H9 (cell line): Measurements from ENCODE around the gene NFAM1. TPM values are rescaled to one million over a fixed set of nuclear protein-coding genes. Genes with fewer than 3 reads are reported as not detected.

Experiments
- DNase-seq: peaks from one replicate; pipeline ENCODE4 v3.0.0-alpha.2; 2017
- H2AFZ ChIP-seq: one replicate; pipeline ENCODE4 v1.6.1; 2013; ENCODE audit warnings: mild to moderate bottlenecking, low read length, control low read depth, moderate library complexity
- H2AK5ac ChIP-seq: 2 replicates; pipeline ENCODE4 v1.6.1; 2013; ENCODE audit warnings: low read length, control low read depth, mixed read lengths; ENCODE audit not compliant: insufficient read length
- H2BK120ac ChIP-seq: one replicate; pipeline ENCODE4 v1.6.1; 2013; ENCODE audit warnings: low read depth, mild to moderate bottlenecking, low read length, control low read depth, inconsistent platforms; ENCODE audit not compliant: poor library complexity, severe bottlenecking
- H2BK12ac ChIP-seq: 2 replicates; pipeline ENCODE4 v1.6.1; 2013; ENCODE audit warnings: low read length, control low read depth, mixed read lengths, low read depth; ENCODE audit not compliant: insufficient read length
- H2BK15ac ChIP-seq: 2 replicates; pipeline ENCODE4 v1.6.1; 2013; ENCODE audit warnings: low read depth, low read length, control low read depth
- H2BK20ac ChIP-seq: one replicate; pipeline ENCODE4 v1.6.1; 2013; ENCODE audit warnings: low read depth, mild to moderate bottlenecking, low read length, control low read depth, inconsistent platforms; ENCODE audit not compliant: poor library complexity, severe bottlenecking
- H2BK5ac ChIP-seq: 2 replicates; pipeline ENCODE4 v1.6.1; 2013; ENCODE audit warnings: low read length, control low read depth, mixed read lengths; ENCODE audit not compliant: insufficient read length
- H3K14ac ChIP-seq: 2 replicates; pipeline ENCODE4 v1.6.1; 2013; ENCODE audit warnings: low read length, control low read depth; ENCODE audit not compliant: insufficient read depth
- H3K18ac ChIP-seq: 2 replicates; pipeline ENCODE4 v1.6.1; 2013; ENCODE audit warnings: low read depth, mild to moderate bottlenecking, mixed read lengths, low read length, control low read depth; ENCODE audit not compliant: insufficient read length
- H3K23ac ChIP-seq: 2 replicates; pipeline ENCODE4 v1.6.1; 2013; ENCODE audit warnings: low read length, control low read depth, mixed read lengths, low read depth; ENCODE audit not compliant: insufficient read length
- H3K23me2 ChIP-seq: 2 replicates; pipeline ENCODE4 v1.6.1; 2013; ENCODE audit warnings: low read depth, mild to moderate bottlenecking, mixed read lengths, low read length, control low read depth; ENCODE audit not compliant: insufficient read length, poor library complexity, severe bottlenecking
- H3K27ac ChIP-seq: 2 replicates; pipeline ENCODE4 v1.5.1; 2013; ENCODE audit warnings: low read length, control low read depth, mixed read lengths, low read depth; ENCODE audit not compliant: insufficient read length
- H3K27me3 ChIP-seq: 2 replicates; pipeline ENCODE4 v1.6.1; 2013; ENCODE audit warnings: low read length, control low read depth, inconsistent platforms; ENCODE audit not compliant: insufficient read depth
- H3K4ac ChIP-seq: 2 replicates; pipeline ENCODE4 v1.6.1; 2013; ENCODE audit warnings: low read depth, mild to moderate bottlenecking, control low read depth, inconsistent platforms, low read length, moderate library complexity
- H3K4me1 ChIP-seq: 2 replicates; pipeline ENCODE4 v1.6.1; 2013; ENCODE audit warnings: low read length, control low read depth, inconsistent platforms; ENCODE audit not compliant: insufficient read depth
- H3K4me2 ChIP-seq: 2 replicates; pipeline ENCODE4 v1.6.1; 2013; ENCODE audit warnings: low read length, control low read depth, mixed read lengths; ENCODE audit not compliant: insufficient read length, insufficient read depth
- H3K56ac ChIP-seq: 2 replicates; pipeline ENCODE4 v1.6.1; 2013; ENCODE audit warnings: low read depth, mild to moderate bottlenecking, mixed read lengths, low read length, control low read depth; ENCODE audit not compliant: insufficient read length
- H3K79me1 ChIP-seq: 2 replicates; pipeline ENCODE4 v1.6.1; 2013; ENCODE audit warnings: low read depth, mild to moderate bottlenecking, moderate library complexity, low read length, control low read depth, inconsistent platforms; ENCODE audit not compliant: insufficient read depth, poor library complexity, severe bottlenecking
- H3K79me2 ChIP-seq: 2 replicates; pipeline ENCODE4 v1.6.1; 2013; ENCODE audit warnings: low read length, control low read depth, inconsistent platforms; ENCODE audit not compliant: insufficient read depth
- H3K9ac ChIP-seq: 2 replicates; pipeline ENCODE4 v1.6.1; 2013; ENCODE audit warnings: low read length, control low read depth, mixed read lengths; ENCODE audit not compliant: insufficient read length; ENCODE audit errors: extremely low read depth
- H3K9me3 ChIP-seq: one replicate; pipeline ENCODE4 v1.6.1; 2013; ENCODE audit warnings: low read depth, low read length, inconsistent platforms; ENCODE audit not compliant: control insufficient read depth
- H3T11ph ChIP-seq: one replicate; pipeline ENCODE4 v1.6.1; 2013; ENCODE audit warnings: mild to moderate bottlenecking, low read length, control low read depth, inconsistent platforms
- H4K20me1 ChIP-seq: one replicate; pipeline ENCODE4 v1.6.1; 2013; ENCODE audit not compliant: control insufficient read depth, insufficient read length, insufficient read depth
- H4K5ac ChIP-seq: 2 replicates; pipeline ENCODE4 v1.6.1; 2013; ENCODE audit warnings: low read depth, mild to moderate bottlenecking, mixed read lengths, low read length, control low read depth; ENCODE audit not compliant: insufficient read length
- H4K8ac ChIP-seq: replicated peaks from 2 replicates; pipeline ENCODE4 v1.6.1; 2013; ENCODE audit warnings: low read length, control low read depth, mixed read lengths, low read depth; ENCODE audit not compliant: insufficient read length
- H4K91ac ChIP-seq: 2 replicates; pipeline ENCODE4 v1.6.1; 2013; ENCODE audit warnings: low read depth, mild to moderate bottlenecking, moderate library complexity, mixed read lengths, low read length, control low read depth; ENCODE audit not compliant: insufficient read length
- H3K27ac Mint-ChIP-seq, 3 experiments: 2 replicates in 2 of 3; 3 replicates in 1 of 3; pipeline ENCODE4 v1.8.0; 2020 to 2021; ENCODE audit warnings: mixed read lengths in 3 of 3, mild to moderate bottlenecking in 1 of 3, moderate library complexity in 1 of 3
- H3K27me3 Mint-ChIP-seq: 2 replicates; pipeline ENCODE4 v1.8.0; 2021; ENCODE audit warnings: low read depth, mild to moderate bottlenecking, moderate library complexity, mixed read lengths
- H3K36me3 Mint-ChIP-seq, 3 experiments: 2 replicates in 2 of 3; 3 replicates in 1 of 3; pipeline ENCODE4 v1.8.0; 2020 to 2021; ENCODE audit warnings: low read depth in 3 of 3, mixed read lengths in 3 of 3; ENCODE audit not compliant: insufficient read depth in 1 of 3
- H3K4me1 Mint-ChIP-seq, 2 experiments: 2 replicates each; pipeline ENCODE4 v1.8.0; 2020; ENCODE audit warnings: mixed read lengths in 2 of 2
- H3K4me3 Mint-ChIP-seq, 2 experiments: 2 replicates in 1 of 2; 3 replicates in 1 of 2; pipeline ENCODE4 v1.8.0; 2020 to 2021; ENCODE audit warnings: mild to moderate bottlenecking in 2 of 2, mixed read lengths in 2 of 2, moderate library complexity in 1 of 2
- H3K9me3 Mint-ChIP-seq, 2 experiments: 2 replicates in 1 of 2; 3 replicates in 1 of 2; pipeline ENCODE4 v1.8.0; 2020; ENCODE audit warnings: mild to moderate bottlenecking in 2 of 2, mixed read lengths in 2 of 2, moderate library complexity in 1 of 2
- WGBS: extraction: QIAGEN DNeasy Blood & Tissue Kit; methylation state at CpG from one replicate; pipeline ENCODE4 v1.1.7; 2013; ENCODE audit warnings: missing lambda C conversion rate, low lambda C conversion rate, mixed read lengths; ENCODE audit not compliant: insufficient read length; ENCODE audit errors: extremely low coverage; 5-methylcytosine and 5-hydroxymethylcytosine counted together
- total RNA-seq: library from RNA; stranded (reverse); gene quantifications from 2 replicates; pipeline ENCODE4 v1.2.1, GENCODE V29; 2021
- TF ChIP-seq, protein P1 (sequence below): fragments of 200-600 bp; sonication (generic); conservative IDR thresholded peaks from 3 replicates; pipeline ENCODE4 v1.8.0; 2021; ENCODE audit warnings: antibody characterized with exemption, mild to moderate bottlenecking

NFAM1 gene
- total RNA-seq, 1 experiment from 2014 or later = 0.68 TPM

DNA sequence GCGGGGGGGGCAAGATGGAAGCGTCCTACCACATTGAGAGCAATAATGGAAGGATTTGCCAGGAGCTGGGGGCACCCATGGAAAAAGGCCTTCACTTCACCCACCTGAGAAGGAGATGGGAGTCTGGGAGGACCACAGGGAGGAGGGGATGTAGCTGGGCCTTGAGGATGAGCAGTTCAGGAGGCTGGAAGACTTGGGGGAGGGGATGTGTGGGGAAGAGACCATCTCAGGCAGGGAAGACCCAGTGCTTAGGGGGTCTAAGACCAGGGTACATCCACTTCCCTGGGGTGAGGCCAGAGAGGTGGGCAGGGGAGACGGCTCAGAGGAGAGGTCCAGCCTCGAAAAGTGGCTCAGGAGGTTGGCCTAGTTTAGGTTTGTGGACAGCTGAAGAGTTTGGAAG is 90.4 kb downstream of the NFAM1 start:
- no peak overlapping the region for H3K23ac ChIP-seq
- no CpG with 5 or more reads among the region's 4 CpGs for WGBS
- Mint-ChIP-seq H3K4me3 (peak overlapping the region; percentile 59 to 65; a peak in 4 of 5 replicates), H3K4me1 (peaks cover 25 to 38% of the 10 kb centered on the region in 2 experiments), H3K9me3 (no peaks in the 10 kb centered on the region; a peak in 1 of 5 replicates), H3K27me3 (peaks cover 34% of the 10 kb centered on the region), H3K36me3 (no peaks in the 10 kb centered on the region), H3K27ac (peak overlapping the region in 1 of 3 experiments; percentile 63; a peak in 1 of 7 replicates)
- no peaks in the 10 kb centered on the region for H3K9me3 ChIP-seq
- no peak overlapping the region for H3K4ac ChIP-seq
- H3K79me2 ChIP-seq = no peaks in the 10 kb centered on the region; the same call in 1 of the 2 replicates
- no peak overlapping the region for H3K14ac ChIP-seq
- no peaks in the 10 kb centered on the region for H3K4me1 ChIP-seq
- no peak overlapping the region for H3T11ph ChIP-seq
- no peak overlapping the region for H4K91ac ChIP-seq
- no peak overlapping the region for H2AFZ ChIP-seq
- no peaks in the 10 kb centered on the region for H3K27me3 ChIP-seq
- no peak overlapping the region for H3K27ac ChIP-seq
- no peak overlapping the region for H4K8ac ChIP-seq
- no peak overlapping the region for H2BK12ac ChIP-seq
- H3K18ac ChIP-seq = no peak overlapping the region
- no peak overlapping the region for H3K9ac ChIP-seq
- peaks cover 6% of the 10 kb centered on the region for H3K23me2 ChIP-seq
- no peak overlapping the region for H3K56ac ChIP-seq
- no peak overlapping the region for H4K5ac ChIP-seq
- H2BK5ac ChIP-seq = no peak overlapping the region
- no peaks in the 10 kb centered on the region for H3K79me1 ChIP-seq
- DNase-seq = no peak
- no peak overlapping the region for H3K4me2 ChIP-seq
- H2BK15ac ChIP-seq = no peak overlapping the region
- H2AK5ac ChIP-seq = no peak overlapping the region
- H4K20me1 ChIP-seq = no peaks in the 10 kb centered on the region
- TF ChIP-seq, protein P1, sequence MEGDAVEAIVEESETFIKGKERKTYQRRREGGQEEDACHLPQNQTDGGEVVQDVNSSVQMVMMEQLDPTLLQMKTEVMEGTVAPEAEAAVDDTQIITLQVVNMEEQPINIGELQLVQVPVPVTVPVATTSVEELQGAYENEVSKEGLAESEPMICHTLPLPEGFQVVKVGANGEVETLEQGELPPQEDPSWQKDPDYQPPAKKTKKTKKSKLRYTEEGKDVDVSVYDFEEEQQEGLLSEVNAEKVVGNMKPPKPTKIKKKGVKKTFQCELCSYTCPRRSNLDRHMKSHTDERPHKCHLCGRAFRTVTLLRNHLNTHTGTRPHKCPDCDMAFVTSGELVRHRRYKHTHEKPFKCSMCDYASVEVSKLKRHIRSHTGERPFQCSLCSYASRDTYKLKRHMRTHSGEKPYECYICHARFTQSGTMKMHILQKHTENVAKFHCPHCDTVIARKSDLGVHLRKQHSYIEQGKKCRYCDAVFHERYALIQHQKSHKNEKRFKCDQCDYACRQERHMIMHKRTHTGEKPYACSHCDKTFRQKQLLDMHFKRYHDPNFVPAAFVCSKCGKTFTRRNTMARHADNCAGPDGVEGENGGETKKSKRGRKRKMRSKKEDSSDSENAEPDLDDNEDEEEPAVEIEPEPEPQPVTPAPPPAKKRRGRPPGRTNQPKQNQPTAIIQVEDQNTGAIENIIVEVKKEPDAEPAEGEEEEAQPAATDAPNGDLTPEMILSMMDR = no peak
- H2BK120ac ChIP-seq = no peak overlapping the region
- no peak overlapping the region for H2BK20ac ChIP-seq
